ENCODE data around the gene ISX.

DNA sequence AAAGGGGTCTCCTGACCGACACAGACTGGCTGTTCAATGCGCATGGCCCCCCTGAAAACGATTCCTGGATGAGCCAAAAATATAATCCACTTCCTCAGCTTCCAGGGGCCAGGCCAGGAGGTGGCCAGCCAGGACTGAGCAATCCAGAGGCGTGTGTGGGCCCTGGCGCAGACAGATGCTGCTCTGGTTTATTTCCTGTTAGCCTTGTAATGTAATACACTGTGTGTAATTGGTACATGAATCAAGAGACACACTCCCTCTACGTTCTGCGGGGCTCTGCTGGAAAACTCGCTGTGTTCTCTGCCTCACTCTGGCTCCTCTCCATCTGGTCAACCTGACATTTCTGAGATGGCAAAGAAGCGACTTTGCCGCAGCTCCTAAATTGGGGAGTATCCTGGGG is 26.3 kb upstream of the ISX start:
- TF ChIP-seq, protein P1, sequence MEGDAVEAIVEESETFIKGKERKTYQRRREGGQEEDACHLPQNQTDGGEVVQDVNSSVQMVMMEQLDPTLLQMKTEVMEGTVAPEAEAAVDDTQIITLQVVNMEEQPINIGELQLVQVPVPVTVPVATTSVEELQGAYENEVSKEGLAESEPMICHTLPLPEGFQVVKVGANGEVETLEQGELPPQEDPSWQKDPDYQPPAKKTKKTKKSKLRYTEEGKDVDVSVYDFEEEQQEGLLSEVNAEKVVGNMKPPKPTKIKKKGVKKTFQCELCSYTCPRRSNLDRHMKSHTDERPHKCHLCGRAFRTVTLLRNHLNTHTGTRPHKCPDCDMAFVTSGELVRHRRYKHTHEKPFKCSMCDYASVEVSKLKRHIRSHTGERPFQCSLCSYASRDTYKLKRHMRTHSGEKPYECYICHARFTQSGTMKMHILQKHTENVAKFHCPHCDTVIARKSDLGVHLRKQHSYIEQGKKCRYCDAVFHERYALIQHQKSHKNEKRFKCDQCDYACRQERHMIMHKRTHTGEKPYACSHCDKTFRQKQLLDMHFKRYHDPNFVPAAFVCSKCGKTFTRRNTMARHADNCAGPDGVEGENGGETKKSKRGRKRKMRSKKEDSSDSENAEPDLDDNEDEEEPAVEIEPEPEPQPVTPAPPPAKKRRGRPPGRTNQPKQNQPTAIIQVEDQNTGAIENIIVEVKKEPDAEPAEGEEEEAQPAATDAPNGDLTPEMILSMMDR (conservative IDR thresholded peaks at IDR 0.05; ENCODE audit: low read length): no peak
- no peak for TF ChIP-seq EZH2phosphoT487 (IDR thresholded peaks at IDR 0.05; ENCODE audit: borderline replicate concordance, low read depth, low read length)

Data from OCI-LY7 (cell line).